Stimulated activated CD4-positive, alpha-beta T cell treated with anti-CD3 and anti-CD28 coated beads, Interleukin-1b, Interleukin-23, amount 100 ng/mL, for 48 hours (primary cell): ENCODE data around the gene LYPD1.

Experiments
- DNase-seq: peaks from one replicate; pipeline ENCODE4 v3.0.0-alpha.2; 2020

Gene LYPD1

GRCh38 chr2:132668189-132668823 is 1.7 kb downstream of the LYPD1 start:
- no peak for DNase-seq

- no peak for DNase-seq
Measured at GRCh38 chr2:132667706-132668105, 2.3 kb downstream of the LYPD1 start.

GRCh38 chr2:132665401-132666140 is 4.4 kb downstream of the LYPD1 start:
- no peak for DNase-seq

- no peak for DNase-seq
Measured at GRCh38 chr2:132664096-132664495, 5.9 kb downstream of the LYPD1 start.

GRCh38 chr2:132662732-132663131 is 7.3 kb downstream of the LYPD1 start:
- no peak for DNase-seq

GRCh38 chr2:132659331-132659730 is 10.7 kb downstream of the LYPD1 start:
- DNase-seq = no peak

GRCh38 chr2:132656266-132656975 is 13.6 kb downstream of the LYPD1 start:
- DNase-seq = no peak

- no peak for DNase-seq
Measured at GRCh38 chr2:132654968-132655367, 15.0 kb downstream of the LYPD1 start.

- no peak for DNase-seq
Measured at GRCh38 chr2:132654335-132654734, 15.7 kb downstream of the LYPD1 start.

- DNase-seq = no peak
Measured at GRCh38 chr2:132652474-132652873, 17.5 kb downstream of the LYPD1 start.

- DNase-seq = no peak
Measured at GRCh38 chr2:132651115-132652045, 18.6 kb downstream of the LYPD1 start.

GRCh38 chr2:132646540-132647108 is 23.4 kb downstream of the LYPD1 start:
- DNase-seq = no peak

- no peak for DNase-seq
Measured at GRCh38 chr2:132645722-132646539, 24.1 kb downstream of the LYPD1 start.

- DNase-seq = no peak
Measured at GRCh38 chr2:132645176-132645575, 24.8 kb downstream of the LYPD1 start.

- DNase-seq = no peak
Measured at GRCh38 chr2:132642415-132642814, 27.6 kb downstream of the LYPD1 start.

GRCh38 chr2:132641819-132642218 is 28.2 kb downstream of the LYPD1 start:
- no peak for DNase-seq

- DNase-seq = no peak
Measured at GRCh38 chr2:132640116-132640515, 29.9 kb downstream of the LYPD1 start.

GRCh38 chr2:132638313-132639040 is 31.5 kb downstream of the LYPD1 start:
- DNase-seq = no peak

- DNase-seq = no peak
Measured at GRCh38 chr2:132636346-132636745, 33.7 kb downstream of the LYPD1 start.

- DNase-seq = no peak
Measured at GRCh38 chr2:132633635-132634034, 36.4 kb downstream of the LYPD1 start.
